IPS-NIHi11 (cell line): Measurements from ENCODE around the gene LGALS14.
A peak's percentile ranks its signal among the peaks of the same experiment; 100 is the strongest.
"Not testable (repeated sequence)": the region's sequence is repeated elsewhere in the genome, so short reads cannot be mapped to it uniquely, and the experiment has no call there.

Source experiments
- DNase-seq: peaks from one replicate; pipeline ENCODE4 v3.0.0; 2012; ENCODE audit warnings: mixed read lengths, low spot score

Gene LGALS14, protein sequence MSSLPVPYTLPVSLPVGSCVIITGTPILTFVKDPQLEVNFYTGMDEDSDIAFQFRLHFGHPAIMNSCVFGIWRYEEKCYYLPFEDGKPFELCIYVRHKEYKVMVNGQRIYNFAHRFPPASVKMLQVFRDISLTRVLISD

DNA sequence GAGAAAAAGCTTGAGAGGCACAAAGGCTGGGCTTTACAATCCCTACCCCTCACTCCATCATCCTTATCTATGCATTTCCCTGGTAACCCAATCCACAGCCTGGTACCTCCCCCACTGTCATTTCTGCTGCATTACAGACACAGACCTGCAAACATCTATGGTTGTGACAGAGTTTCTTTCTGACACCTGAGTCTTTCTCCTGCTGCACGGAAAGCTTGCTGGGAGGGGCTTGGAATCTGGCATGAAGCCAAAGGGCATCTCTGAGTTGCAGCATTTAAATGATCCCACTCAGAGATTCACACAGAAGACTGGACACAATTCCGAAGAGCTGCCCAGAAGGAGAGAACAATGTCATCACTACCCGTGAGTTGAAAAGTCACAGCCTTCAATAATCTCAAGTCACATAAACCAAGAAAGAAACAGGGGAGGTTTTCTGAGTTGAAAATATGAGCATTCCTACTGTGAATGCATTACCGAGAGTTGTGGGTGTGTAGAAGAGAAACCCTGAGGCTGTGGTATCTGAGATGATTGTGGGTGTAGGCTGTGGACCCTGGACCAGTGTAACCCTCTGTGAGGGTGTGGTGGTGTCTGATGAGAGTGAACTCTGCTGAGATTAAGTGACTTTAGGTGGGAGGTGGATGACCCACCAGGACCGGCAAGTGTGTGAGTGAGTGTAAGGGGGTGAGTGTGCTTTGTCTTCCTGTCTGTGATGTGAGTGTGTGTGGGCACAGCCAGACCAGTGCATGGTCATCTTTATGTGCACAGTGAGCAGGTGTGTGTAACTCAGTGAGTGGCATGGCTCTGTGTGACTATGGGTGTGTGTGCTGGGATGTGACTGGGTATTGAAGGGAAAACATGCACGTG lies at the start of gene LGALS14:
Gene LGALS14 (plus strand): TSS at position 301 of the 864 bp plus-strand sequence. CDS start 48 bp downstream, at position 349.
- no peak for DNase-seq

DNA sequence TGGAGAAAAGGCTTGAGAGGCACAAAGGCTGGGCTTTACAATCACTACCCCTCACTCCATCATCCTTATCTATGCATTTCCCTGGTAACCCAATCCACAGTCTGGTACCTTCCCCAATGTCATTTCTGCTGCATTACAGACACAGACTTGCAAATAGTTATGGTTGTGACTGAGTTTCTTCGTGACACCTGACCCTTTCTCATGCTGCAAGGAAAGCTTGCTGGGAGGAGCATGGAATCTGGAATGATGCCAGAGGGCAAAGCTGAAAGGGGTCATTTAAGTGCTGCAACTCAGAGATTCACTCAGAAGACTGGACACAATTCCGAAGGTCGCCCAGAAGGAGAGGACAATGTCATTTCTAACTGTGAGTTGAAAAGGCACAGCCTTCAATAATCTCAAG lies 48.7 kb upstream of the LGALS14 start, which contains the start of gene LGALS16:
Gene LGALS16 (plus strand): TSS at position 301 of the 400 bp plus-strand sequence. CDS start 49 bp downstream, at position 350.
- no peak for DNase-seq

DNA sequence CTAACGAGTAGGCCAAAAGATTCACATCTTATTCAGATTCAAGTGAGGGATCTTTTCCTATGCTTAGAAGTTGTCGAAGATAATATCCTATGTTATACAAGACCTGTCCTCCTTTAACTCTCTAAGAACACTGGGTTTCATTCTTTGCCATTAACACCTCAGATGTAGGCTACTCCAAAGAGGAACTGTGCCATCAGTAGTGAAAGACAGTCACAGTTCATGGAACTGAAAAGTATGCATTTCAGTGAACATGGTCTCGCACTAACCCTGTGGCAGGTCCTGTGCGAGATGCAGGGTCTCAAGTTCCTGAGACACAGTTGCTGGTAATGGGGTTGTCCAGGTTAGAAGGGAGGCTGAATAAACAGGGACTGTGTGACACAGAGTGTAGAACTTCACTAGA lies 44.5 kb upstream of the LGALS14 start:
- no peak for DNase-seq

DNA sequence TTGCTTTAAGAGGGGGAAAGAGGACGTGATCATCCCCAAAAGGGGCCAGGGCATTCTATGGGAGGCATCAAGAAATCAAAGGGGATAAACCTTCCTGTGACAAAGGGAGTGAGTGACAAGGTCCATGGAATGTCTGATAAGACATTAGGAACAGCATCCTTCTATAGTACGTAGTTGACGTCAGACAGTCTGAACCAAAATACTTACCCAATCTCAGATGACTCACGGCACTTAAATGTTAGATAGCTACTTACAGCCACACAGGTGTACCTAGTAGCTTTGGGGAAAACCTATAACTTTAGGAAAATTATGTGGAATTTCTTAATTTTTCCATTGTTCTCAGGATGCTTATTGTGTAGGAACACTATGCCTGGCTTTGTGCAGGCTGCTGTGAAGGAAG lies 43.6 kb upstream of the LGALS14 start:
- DNase-seq = no peak

DNA sequence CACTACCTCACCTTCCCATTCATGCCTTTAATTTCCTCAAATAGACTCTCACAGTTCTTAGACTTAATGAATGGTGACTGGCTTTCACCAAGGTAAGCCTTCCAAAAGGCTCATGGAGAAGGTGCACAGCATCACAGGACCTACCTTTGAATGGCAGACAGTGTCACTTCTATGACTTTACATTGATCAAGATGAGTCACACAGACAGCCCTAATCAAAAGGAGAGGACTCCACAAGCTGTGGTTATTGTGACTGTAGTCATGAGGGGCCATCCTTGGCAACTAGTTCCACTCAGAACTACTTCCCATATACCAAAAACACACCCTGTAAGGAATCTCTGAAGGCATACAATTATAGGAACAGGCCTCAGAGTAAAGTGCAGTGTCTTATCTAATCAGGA lies 42.7 kb upstream of the LGALS14 start:
- no peak for DNase-seq

DNA sequence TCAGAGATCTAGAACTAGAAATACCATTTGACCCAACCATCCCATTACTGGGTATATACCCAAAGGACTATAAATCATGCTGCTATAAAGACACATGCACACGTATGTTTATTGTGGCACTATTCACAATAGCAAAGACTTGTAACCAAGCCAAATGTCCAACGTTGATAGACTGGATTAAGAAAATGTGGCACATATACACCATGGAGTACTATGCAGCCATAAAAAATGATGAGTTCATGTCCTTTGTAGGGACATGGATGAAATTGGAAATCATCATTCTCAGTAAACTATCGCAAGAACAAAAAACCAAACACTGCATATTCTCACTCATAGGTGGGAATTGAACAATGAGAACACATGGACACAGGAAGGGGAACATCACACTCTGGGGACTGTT lies 34.4 kb upstream of the LGALS14 start:
- not testable (repeated sequence) for DNase-seq

DNA sequence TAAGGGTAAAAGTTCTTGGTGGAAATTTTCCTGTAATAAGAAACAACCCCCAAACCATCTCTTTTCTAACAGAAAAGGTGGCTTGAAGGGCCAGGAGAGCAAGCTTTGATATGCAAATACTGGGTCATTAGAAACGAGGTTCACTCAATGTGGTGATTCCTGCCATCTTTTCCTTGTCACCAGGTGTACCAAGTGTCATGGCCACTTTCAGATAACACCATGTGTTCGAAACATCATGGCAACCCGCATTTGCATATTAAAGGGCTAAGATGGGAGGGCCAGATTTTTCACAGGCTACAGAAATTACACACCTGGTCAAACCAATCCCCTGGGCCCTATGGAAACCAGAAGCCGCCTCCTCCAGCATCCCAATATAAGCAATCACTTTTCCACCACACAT lies 33.3 kb upstream of the LGALS14 start:
- no peak for DNase-seq

DNA sequence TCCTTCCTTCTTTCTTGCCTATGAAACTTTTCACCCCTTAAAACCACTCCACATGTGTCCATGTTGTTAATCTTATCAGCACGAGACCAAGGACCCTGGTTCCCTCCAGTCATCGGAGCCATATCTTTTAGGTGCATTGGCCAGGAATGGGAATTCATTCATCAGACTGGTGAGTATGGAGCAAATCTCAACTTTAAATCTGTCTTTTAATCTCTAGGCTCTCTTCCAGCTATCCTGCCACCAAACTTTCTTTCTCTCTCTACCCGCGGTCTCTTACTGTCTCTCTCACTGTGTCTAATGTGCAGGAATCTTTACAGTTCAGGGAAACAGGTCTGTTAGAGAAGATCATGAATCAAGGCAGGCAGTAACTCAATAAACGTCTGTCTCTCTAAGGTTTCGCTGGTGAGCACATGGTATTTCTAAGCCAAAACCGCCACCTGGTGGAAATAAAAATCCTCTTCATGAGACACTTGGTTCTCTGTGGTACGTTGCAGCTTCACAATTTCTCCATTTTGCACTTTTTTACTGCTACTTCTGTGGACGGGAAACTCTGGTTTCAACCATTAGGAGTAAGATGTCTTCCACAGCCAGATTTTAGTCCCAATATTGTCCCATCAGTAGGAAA lies 32.4 kb upstream of the LGALS14 start:
- DNase-seq = peak; percentile 58

DNA sequence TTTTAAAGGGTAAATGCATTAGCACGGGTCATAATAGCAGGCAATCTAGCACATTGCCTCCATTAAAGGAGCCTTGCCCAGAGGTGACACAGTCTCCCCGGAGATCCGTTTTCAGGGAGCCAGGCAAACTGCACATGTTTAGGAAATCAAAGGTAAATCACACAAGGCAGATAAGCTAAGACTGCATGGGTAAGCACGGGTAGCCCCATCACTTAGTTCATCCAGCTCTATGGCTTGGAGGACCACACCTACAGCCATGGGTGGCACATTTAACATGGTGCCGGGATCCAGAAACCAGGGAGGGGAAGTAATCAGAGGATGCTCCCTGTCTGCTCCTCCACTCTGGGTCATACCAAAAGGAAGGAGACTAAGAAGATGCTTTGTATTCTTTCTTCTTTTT lies 31.8 kb upstream of the LGALS14 start:
- no peak for DNase-seq

DNA sequence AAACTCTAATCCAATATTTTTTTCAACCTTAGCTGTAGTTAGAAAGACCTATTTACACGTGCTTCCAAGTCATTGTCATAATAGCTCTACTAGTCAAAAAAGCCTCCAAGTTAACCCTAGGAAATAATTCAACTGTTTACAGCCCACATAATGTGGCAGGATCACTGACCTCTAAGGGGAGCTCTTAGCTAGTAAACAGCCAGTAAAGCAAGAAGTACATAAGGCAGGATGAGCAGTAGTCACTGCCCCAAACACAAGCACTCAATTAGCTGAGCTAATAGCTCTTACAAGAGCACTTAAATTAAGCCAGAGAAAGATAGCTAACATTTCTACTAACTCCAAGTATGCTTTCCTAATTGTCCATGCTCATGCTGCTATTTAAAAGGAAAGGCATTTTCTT lies 30.4 kb upstream of the LGALS14 start:
- DNase-seq = not testable (repeated sequence)

DNA sequence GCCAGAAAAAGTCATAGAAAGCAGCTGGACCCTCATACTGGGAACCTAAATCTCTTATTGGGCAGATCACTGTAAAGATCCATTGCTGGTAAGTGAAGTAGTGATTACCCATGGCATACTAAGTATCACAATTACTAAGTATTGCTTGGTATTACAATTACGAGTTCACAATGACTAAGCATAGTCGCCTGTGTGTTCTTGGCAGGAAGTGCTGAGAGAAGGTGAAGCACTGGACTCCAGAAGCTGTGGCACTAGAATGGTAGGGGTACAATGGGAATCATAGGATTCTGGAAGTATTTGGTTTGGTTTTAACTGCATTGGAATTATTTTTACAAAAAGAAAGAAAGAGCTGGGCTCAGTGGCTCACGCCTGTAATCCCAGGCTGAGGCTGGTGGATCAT lies 28.3 kb upstream of the LGALS14 start:
- DNase-seq = no peak

DNA sequence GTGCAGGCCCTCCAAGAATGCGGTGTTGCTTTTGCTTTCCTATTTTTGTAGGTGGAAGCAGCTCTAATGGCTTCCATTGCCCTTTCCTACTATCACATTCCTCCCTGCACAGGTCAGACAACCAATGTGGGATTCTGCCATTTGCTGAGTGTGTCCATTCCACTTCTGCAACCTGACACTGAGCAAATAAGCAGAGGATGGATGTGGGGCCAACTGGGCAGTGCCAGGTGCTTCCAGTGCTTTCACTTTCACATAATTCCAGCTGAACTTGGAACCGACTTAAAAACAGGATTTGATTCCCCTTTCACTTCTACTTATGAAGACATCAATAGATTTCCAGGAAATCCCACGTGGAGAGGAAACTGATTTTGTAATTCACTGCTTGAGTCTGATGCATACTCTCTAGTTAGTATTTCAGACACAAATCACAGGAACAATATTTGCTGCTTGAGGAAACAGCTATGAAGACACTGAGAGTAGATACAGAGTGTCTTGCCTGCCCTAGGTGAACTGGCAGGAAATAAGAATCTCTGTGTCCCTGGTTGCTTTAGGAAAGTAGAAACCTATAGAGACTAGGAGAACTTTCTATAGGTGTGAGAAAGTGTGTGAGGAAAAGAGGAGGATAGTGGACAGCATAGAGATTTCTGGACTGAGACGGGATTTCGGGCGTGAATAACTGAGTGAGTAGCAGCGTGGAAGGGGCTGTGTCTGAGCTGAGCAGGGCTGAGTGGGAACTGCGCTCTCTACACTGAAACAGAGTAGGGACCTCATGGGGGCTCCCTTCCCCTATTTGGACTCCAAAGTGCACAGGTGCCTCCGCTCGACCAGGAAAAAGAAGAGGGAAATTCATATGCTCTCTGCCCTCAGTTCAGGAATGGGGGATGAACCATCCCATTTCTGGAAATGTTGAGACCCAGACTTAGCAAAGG lies 26.1 kb upstream of the LGALS14 start:
- DNase-seq = no peak

DNA sequence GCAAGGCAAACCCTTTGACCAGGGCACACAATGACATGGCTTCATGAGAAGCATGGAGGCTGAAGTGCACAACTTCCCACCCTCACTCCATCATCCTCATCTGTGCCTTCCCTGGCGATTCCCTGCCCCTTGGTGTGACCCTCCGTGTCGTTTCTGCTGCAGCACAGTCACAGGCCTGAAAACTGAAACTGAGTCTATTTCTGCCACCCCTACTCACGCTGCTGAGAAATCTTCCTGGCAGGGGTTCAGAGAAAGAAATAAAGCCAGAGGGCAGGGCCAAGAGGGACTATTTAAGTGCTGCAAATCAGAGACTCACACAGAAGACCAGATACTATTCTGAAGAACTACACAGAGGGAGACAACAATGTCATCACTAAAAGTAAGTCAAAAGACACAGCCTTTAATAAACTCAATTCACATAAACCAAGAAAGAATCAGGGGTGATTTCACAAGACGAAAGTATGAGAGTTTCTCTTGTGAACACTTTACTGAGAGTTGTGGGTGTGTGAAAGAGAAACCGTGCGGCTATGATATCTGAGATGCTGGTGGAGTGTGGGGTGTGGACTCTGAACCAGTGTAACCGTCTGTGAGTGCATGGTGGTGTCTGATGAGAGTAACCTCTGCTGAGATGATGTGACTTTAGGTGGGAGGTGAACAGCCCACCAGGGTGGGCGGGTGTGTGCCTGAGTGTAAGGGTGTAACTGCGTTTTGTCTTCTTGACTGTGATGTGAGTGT lies 25.1 kb upstream of the LGALS14 start:
- no peak for DNase-seq

DNA sequence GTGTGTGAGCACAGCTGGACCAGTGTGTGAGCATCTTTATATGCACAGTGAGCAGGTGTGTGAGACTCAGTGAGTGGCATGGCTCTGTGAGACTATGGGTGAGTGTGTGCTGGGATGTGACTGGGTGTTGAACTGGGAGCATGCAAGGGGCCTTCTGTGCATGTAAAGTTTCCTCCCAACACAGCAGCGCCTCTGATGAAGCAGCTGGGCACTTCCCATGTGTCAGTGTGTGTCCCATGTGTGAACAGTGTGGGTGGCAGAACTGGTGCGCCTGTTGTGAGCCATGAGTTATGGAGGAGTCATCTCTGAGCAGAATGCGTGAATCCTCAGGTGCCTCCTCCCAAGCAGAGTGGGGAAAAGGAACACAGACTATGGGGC lies 24.5 kb upstream of the LGALS14 start:
- DNase-seq = no peak

DNA sequence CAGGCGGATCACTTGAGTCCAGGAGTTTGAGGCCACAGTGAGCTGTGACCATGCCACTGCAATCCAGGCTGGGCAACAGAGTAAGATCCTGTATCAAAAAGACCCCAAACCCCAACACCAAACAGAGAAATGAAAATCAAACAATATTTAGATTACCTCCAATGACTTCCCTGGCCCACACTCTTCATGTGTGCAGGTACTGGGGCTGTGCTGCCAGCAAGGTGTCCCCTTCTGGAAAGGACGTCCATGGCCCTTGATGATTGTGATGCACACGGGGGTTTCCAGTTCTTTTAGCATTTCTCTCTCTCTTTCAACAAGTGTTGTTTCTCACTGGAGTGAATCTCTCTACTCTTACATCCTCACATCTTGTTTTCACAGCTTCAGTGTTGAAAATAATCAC lies 23.7 kb upstream of the LGALS14 start:
- DNase-seq = no peak

DNA sequence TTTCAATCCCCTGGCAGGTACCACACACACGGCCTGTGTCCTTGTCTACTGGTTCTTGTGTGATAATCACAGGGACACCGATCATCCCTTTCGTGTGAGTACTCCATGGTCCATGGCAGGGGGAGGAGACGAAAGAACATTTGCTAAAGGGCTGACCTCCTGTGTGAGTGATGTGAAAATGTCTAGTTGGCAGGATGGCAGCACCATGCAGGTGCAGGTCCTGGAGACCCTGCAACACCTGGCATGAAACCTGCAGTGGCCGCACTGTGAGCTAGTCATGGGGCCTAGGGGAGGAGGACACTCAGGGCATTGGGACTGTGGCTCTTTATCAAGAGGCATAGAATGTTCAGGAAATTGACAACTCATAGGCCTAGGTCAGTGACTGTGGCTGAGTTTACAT lies 22.9 kb upstream of the LGALS14 start:
- DNase-seq = no peak

DNA sequence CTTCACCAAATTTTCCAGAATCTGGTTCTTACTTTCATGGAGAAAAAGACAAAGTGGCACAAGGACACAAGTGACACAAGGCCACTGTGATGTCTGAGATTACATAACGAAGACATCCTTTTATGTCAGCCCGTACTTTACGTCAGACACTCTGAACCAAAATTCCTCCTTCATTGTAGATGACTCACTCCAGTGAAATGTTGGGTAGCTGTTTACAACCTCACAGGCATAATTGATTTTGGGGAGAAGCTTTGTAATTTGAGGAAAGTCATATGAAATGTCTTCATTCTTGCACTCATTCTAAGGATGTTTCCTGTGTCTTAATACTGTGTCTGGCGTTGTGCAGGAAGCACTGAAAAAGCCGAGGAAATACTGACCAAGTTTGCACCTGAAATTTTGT lies 20.0 kb upstream of the LGALS14 start:
- DNase-seq = no peak

DNA sequence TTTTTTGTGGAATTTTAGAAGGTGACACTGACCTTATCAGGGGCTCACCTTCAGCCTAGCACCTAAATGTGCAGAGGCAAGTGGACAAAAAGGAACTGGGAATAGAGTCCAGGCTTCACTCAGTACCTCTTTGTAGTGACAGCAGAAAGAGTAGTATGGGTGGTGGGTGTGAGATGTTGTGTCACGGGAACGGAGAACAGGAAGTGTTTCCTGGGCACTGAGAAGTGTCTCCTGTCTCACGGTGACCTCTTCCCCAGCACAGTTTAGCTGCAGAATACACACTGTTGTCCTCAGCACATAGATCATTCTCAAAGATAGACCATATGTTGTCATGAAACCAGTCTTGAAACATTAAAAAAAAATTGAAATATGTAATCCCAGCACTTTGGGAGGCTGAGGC lies 17.5 kb upstream of the LGALS14 start:
- no peak for DNase-seq

DNA sequence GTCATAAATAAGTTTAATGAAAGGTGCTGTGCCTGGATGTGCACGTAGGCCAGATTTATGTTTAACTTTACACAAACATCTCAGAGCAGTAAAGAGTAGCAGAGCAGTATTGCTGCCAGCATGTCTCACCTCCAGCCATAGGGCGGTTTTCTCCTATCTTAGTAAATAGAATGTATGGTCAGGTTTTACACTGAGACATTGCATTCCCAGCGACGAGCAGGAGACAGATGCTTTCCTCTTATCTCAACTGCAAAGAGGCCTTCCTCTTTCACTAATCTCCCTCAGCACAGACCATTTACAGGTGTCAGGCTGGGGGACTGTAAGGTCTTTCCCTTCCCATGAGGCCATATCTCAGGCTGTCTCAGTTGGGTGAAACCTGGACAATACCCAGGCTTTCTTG lies 15.6 kb upstream of the LGALS14 start:
- DNase-seq = not testable (repeated sequence)

DNA sequence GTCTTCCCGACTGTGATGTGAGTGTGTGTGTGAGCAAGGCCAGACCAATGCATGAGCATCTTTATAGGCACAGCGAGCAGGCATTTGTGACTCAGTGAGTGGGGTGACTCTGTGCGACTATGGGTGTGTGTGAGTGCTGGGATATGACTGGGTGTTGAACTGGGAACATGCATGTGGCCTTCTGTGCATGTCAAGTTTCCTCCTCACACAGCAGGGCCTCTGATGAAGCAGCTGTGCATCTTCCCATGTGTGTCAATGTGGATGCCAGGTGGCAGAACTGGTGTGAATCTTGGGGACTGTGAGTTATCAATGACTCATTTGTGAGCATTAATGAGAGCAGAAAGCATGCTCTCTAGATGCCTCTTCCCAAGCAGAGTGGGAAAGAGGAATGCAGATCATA lies 12.1 kb upstream of the LGALS14 start:
- no peak for DNase-seq

DNA sequence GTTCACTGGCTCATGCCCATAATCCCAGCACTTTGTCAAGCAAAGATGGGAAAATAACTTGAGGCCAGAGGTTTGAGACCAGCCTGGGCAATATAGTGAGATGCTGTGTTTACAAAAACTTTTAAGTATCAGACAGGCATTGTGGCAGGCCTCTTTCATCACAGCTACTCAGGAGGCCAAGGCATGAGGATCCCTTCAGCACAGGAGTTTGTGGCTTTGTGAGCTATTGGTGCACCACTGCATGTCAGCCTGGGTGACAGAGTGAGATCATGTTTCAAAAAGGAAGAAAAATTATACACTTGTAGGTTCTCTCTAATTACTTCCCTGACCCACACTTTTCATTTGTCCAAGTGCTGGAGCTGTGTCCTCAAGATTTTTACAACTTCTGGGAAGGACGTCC lies 11.5 kb upstream of the LGALS14 start:
- no peak for DNase-seq
